GM19043 (cell line): ENCODE data around the gene APOBEC3F.
"Not testable (repeated sequence)": the region's sequence is repeated elsewhere in the genome, so short reads cannot be mapped to it uniquely, and the experiment has no call there.

Experiments
- ATAC-seq: cut with Tn5 transposase; IDR thresholded peaks from one replicate; pipeline ENCODE4 v1.9.1; 2021; ENCODE audit warnings: low read depth; ENCODE audit not compliant: unreplicated experiment

Gene APOBEC3F

GRCh38 chr22:39068033-39068785, 27.5 kb downstream of the APOBEC3F start:
- ATAC-seq: no peak

DNA sequence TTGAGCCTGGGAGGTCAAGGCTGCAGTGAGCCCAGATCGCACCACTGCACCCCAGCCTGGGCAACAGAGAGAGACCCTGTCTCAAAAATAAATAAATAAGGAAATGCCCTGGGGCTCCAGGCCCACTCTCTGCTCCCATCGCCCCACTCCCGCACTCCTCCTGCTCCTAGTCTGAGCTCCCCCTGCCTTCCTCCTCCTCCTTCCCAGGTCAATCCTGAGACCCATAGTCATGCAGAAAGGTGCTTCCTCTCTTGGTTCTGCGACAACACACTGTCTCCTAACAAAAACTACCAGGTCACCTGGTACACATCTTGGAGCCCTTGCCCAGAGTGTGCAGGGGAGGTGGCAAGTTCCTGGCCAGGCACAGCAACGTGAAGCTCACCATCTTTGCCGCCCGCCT, 29.5 kb downstream of the APOBEC3F start:
- ATAC-seq: no peak

DNA sequence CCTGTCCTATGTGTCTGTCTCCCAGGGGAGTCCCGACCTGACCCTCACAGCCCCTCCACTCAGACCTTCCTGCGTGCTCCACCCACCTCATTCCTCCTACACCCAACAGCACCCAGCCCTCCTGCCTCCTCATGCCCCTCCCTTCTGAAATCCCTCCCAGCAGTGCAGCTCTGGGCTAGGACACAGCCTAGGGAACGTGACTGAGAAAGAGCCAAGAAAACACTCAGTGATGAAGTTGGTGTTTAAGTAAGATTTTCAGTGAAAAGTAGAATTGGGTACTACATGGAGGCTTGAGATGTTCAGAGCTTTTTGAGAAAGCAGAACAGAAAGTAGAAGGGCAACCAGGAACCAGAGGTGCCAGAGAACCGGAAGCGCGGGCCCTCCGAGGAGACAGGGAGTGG, 31.9 kb downstream of the APOBEC3F start:
- not testable (repeated sequence) for ATAC-seq

- no peak for ATAC-seq
Observed at GRCh38 chr22:39073981-39074380, 33.3 kb downstream of the APOBEC3F start.

DNA sequence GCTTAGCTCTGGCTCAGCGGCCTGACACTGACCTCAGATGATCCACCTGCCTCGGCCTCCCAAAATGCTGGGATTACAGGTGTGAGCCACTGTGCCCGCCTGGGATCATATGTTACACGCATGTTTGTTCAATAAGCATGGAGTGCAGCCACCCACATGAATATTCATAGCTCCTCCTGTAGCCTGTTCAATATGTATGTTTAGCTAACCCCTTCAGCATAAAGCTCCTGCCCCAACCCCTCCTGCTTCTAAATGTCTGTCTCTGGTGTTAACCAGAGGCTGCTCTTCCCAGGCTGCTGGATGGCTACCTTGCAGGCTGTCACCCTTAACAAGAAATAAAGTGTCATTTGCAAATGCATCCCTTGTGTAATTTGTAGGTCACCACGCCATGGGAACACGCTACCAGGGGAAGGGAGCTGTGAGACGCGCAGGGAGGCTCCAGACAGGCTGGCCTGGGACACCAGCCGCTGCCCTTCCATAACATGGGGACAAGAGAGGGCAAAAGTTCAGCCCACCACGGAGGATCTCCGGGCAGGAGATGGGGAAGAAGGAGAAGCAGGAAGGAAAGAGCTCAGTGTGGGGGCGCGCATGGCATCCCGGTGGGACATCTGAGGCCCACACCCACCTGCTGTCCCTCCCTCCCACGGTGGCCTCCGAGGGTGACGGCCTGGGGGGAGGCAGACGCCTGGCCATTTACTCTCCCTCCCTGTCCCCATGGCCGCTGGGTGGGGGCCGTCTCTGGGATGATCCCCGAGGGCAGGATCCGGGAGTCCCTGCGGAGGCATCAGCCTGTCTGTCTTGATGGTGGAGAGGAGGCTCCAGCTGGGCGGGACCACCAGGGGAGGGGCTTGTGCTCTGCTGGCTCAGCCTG, 35.7 kb downstream of the APOBEC3F start:
- peak; percentile 12 for ATAC-seq

DNA sequence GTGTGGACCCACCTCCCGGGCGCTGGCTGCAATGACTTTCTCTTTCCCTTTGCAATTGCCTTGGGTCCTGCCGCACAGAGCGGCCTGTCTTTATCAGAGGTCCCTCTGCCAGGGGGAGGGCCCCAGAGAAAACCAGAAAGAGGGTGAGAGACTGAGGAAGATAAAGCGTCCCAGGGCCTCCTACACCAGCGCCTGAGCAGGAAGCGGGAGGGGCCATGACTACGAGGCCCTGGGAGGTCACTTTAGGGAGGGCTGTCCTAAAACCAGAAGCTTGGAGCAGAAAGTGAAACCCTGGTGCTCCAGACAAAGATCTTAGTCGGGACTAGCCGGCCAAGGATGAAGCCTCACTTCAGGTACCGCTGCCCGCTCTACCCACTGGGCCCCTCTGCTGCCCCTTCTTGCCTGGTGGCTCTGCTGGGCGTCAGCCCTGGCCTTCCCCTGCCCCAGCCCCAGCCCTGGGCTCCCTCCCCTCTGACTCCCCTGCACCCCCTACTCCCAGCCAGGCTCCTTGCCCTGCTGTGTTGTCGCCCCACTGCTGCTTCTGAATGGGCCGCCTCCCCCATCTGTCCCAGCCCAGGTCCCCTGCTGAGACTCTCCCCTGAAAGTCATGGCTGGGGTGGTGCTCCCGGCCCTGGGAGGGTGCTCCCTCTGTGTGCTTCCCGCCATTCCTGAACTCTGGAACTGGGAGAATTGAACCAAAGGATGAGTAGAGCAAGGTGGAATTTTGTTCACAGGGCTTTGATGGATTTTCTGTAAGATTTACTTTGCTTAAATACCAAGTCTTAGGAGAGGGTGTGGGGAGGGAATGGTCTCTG, 36.6 kb downstream of the APOBEC3F start, which contains the start of gene APOBEC3G:
Gene APOBEC3G (plus strand): TSS at position 250 of the 815 bp plus-strand sequence. CDS start 87 bp downstream, at position 337.
- peak; percentile 52 for ATAC-seq

DNA sequence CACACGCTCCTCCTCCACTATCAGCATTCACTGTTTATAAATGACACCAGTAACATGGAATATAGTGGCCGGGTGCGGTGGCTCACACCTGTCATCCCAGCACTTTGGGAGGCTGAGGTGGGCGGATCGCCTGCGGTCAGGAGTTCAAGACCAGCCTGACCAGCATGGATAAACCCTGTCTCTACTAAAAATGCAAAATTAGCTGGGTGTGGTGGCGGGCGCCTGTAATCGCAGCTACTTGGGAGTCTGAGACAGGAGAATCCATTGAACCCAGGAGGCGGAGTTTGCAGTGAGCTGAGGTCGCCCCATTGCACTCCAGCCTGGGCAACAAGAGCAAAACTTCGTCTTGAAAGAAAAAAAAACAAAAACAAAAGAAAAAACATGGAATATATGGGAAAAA, 37.2 kb downstream of the APOBEC3F start:
- not testable (repeated sequence) for ATAC-seq

- ATAC-seq: no peak
Observed at GRCh38 chr22:39078329-39078728, 37.7 kb downstream of the APOBEC3F start.

GRCh38 chr22:39079054-39079637, 38.5 kb downstream of the APOBEC3F start:
- not testable (repeated sequence) for ATAC-seq

DNA sequence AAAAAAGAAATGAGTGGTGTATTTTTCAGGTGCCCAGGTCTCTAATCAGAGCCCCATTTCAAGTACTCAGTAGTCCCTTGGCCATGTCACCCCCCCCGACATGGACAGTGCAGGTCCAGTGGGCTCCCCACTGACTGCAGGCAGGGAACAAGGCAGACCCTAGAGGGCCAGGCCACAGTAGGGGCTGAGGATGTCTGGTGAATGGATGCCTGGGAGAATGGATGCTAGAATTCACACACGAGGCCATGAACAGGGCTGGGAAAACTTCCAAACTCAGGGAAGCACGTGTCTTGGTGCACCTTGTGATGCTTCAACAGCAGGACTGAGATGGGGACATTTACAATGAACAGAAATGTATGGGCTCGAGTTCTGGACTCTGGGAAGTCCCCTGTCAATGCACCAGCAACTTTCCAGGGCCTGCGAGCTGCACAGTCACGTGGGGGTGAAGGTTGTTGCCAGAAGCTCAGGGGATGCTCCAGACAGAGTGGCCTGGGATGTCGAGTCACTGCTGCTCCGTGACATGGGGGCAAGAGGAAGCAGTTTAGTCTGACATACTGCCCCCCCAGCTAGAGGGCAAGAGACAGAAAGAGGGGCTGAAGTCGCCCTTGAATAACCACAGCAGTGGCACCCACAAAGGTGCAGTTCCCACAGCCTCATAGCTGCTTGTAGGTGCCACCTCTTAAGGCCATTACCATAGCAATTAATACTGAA, 39.5 kb downstream of the APOBEC3F start:
- ATAC-seq: no peak

GRCh38 chr22:39081016-39081415, 40.4 kb downstream of the APOBEC3F start:
- no peak for ATAC-seq

- ATAC-seq: no peak
Observed at GRCh38 chr22:39081598-39081997, 40.9 kb downstream of the APOBEC3F start.

GRCh38 chr22:39083212-39084165, 42.8 kb downstream of the APOBEC3F start:
- ATAC-seq: no peak

DNA sequence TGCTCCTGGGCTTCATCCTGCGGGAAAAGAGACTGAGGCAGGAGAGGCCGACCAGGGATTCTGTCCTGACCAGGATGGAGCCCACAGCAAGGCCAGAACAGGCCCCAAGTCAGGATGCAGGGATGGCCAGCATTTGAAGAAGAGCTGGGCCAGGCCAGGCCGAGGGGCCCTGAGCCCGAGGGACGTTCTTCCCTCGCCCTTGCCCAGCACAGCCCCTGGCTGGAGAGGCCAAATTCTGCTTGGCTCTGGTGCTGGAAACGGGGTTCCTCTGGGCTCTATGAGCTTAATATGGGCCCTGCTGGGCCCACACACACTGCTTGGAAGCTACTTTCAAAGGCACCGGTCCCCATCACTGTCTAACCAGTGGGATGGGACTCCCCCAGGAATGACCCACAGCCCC, 44.0 kb downstream of the APOBEC3F start:
- ATAC-seq: no peak

DNA sequence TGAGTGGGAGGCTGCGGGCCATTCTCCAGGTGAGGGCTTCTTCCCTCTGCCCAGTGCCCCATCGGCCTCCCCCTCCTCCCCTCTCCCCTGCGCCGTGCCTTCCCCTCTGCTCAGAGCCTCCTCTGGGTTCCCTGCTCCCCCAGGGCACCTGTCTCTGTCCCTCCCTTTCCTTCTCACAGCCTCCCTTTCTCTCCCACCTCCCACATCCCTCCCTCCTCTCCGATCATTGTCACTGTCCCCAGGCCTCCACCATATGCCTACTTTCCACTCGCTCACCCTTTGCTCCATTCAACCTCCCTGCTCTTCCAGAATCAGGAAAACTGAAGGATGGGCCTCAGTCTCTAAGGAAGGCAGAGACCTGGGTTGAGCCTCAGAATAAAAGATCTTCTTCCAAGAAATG, 46.4 kb downstream of the APOBEC3F start:
- no peak for ATAC-seq

- ATAC-seq: no peak
Observed at GRCh38 chr22:39087881-39088684, 47.4 kb downstream of the APOBEC3F start.

- ATAC-seq: no peak
Observed at GRCh38 chr22:39088685-39089032, 48.0 kb downstream of the APOBEC3F start.

- no peak for ATAC-seq
Observed at GRCh38 chr22:39089928-39090327, 49.3 kb downstream of the APOBEC3F start.
